NCI-H1417 (cell line): Measurements from ENCODE around the gene HOXC10.

Source experiments
- DNase-seq, 3 experiments: peaks; one replicate each; lab custom pipeline; 2025; lab: John Stamatoyannopoulos, UW

HOXC10 gene

DNA sequence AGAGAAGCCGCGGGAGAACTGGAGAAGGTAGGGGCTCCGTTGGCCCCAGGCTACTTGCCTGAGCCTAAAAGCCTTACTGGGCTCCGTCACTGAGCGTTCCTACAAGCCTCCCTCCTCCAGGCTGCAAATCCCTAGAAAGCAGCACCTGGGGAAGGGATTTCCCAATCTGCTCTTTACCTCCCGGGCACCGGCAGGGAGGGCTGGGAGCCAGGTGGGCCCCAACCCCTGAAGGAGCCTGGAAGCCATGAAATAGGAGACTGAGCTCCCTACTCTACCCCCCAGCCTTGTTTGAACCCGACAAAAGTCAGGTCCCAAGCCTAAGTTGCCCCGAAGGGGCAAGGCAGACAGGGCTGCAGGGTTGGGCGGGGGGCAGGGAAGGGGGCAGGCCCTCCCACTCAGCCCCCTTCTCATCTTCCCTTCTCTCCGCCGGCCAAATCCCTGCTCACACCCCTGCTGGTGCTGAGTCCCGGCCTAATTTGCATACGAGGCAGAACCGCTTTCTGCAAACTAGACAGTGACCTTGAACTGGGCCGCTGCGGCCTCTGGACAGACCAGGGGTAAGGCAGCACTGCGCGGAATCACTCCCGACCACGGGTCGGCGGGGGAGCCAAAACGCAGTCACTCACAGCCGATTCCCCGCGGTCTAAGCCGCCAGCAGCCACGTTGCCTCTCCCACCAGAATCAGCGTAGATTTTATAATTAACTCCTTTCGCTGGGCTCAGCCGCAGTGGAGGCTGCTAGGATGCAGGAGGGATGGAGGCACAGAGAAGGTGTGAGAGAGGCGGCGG, 34.0 kb upstream of the HOXC10 start:
- DNase-seq = peak in 2 of 3 experiments; percentile 36 to 50

DNA sequence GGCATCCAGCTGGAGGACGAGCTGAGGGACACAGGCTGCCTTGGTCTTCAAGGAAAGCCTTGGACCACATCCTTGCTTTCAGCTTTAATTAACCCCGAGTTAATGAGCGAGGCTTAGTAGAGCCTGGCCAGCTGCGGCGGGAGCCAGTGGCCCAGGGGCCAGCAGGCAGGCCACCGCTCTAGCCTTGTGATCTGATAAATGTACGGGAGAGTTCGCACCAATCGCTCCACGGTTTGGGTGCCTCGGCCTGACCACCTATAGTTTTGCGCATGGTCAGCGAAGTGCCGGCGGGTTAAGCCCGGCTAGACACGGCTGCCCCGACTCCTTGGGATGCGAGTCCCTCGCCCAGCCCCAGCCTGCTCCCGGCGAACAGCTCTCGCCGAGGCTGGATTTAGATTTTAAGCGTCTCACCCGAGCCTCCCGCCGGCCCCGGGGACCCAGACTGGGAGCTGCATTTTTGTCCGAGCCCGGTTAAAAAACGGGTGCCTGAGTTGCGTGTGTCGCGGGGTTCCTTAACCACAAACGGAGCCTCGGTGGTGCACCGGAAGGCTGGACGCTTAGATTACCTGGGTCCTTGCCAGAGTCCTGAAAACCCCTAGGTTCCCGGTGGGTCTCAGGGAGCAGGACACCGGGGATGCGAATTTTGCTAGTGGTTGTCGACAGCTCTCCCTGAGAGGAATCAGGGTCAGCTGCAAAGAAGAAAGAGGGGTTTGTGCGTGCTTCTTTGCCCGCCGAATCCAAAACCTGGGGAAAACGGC, 33.2 kb upstream of the HOXC10 start:
- DNase-seq = no peak

DNA sequence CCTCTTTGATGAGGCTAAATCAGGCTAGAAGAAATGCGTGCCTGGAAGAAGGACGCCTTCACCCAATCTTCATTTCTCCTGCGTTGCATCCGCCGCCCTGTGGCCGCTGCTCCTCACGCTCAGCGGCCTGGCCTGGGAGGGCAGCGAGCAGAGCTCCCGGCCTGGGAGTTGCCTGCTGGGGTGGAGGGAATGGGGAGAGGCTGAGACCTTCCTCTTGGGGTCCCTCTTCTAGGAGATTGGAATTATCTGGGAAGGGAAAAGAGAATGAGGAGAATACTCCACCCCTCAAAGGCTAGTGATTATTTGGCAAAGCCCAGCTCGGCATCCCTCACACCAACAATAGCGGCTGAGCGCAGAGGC, 32.6 kb upstream of the HOXC10 start:
- no peak for DNase-seq

DNA sequence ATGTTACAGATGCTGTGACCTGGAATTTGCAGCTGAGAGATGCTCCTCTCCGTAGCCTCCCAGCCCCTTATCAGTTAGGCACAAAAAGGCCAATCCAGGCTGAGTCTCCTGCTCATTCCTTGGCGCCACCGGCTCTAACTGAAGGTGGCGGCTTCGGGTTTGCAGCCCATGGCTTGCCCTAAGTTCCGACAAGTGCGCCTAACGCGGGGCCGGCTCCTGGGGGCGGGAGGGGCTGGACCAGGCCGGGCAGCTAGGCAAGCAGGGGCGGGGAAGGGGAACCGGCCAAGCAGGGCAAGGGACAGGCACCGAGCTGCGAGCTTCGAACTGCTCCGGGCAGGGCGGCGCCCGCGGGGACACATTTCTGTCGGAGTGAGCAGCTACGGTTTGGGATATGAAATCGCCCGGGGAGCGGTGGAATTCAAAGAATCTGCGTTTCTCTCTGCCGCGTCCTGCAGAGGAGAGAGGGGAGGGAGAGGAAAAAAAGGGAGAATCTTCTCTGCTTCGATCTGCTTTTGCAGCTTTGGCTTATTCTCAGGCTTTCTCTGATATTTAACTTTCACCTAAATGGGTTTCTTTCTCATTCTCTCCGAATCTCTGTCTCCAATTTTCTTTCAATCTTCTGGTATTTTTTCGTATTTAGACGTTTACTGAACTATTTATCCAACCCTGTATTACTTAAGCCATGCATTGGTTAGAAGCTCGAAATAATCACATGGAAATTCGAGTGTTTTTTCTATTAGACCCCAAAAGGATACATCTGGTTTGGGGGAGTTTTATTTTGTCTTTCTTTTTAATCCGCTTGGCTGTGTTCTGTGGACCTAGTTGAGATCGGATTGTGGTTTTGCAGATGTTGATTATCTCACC, 31.8 kb upstream of the HOXC10 start:
- DNase-seq = no peak

DNA sequence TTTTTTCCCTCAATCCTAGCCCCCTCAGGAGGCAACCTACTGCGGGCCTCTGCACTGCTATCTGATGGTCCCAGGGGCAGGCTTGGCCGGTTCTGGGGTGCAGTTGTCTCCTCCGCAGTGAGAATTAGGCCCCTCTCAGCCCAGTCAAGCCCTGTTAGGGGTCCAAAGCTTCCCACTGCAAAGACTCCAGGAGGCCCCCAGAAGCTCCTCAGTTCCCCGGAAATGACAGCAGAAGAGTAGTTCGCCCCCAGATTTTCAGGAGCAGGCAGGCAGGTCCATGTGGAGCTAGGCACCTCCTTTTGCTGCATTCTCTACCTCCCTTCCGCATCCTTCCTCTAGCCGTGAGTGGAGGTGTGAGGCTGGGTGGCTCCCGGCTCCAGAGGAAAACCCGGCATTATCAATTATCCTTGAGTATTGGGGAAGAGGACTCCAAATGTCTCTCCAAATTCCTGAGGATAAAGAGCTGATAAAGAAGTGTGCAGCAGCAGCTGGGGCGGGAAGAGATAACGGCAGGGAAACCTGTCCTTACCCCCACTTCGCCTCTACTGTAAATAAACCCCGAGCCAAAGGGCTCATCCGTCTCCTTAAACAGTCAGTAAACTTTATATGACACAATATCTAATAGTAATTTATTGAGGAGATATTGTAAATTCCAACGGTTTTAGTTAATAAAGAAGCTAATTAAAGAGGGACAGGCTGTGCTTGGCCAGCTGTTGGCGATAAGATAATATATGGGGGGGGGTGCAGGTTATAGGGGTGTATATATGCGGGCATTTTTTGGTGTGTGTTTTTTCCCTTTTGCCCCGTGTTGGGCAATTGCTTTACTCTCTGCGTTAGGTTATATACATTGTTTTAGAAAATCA, 30.9 kb upstream of the HOXC10 start:
- no peak for DNase-seq

DNA sequence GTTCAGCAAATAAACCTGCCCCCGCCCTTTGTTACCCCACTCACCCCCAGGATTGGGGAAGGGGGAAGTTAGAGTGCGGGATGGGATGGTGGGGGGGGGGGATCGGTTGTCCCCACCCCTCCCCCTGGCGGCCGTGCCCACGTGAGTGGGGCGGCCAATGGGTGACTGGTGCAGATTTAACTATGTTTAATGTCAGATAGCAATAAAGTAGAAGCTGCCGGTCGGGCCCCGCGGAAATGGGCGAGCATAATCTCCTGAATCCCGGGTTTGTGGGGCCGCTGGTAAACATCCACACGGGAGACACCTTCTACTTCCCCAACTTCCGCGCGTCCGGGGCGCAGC, 30.3 kb upstream of the HOXC10 start, which contains the start of gene HOXC12:
Gene HOXC12, plus strand, starts transcription at position 210 of the 342 bp plus-strand sequence. Its CDS starts 27 bp downstream, at position 237.
- peak in 1 of 3 experiments; percentile 39 for DNase-seq

DNA sequence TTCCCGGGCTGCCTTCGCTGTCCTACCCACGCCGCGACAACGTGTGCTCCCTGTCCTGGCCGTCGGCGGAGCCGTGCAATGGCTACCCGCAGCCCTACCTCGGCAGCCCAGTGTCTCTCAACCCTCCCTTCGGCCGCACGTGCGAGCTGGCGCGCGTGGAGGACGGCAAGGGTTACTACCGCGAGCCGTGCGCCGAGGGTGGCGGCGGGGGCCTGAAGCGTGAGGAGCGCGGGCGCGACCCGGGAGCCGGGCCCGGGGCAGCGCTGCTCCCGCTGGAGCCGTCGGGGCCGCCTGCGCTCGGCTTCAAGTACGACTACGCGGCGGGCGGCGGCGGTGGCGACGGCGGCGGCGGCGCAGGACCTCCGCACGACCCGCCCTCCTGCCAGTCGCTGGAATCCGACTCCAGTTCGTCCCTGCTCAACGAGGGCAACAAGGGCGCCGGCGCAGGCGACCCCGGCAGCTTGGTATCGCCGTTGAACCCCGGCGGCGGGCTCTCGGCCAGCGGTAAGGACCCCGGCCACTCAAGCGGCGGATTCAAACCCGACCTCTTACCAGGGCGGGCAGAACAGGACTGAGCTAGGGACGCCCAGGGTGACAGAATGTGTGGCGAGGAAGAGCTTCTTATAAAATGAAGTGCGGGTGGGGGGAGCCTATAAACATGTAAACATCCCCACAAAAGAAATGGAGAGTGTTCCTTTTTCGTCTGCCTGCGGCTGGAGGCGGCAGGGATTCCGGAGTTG, 29.7 kb upstream of the HOXC10 start:
- peak in 1 of 3 experiments; percentile 39 for DNase-seq

DNA sequence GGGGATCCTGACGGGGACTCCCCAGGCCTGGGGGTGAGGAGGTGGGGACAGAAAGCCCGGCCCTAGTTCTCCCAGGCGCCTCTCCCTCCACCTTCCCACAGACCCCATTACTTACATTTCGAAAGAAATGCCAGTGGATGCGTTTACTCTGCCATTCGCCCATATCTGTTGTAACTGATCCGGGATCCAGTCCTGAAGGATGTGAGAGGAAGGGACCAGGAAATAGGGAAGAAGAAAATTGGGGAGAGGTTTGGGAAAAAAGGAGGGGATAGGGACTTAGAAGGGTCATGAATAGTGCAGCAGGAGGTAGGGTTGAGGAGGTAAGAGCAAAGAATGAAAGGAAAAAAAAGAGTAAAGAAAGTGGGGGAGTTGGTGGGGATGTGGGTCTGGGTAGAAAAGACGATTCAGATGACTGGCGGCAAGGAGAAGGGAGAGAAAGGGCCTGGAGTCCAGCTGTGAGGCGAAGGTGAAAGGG, 29.1 kb upstream of the HOXC10 start:
- no peak for DNase-seq

DNA sequence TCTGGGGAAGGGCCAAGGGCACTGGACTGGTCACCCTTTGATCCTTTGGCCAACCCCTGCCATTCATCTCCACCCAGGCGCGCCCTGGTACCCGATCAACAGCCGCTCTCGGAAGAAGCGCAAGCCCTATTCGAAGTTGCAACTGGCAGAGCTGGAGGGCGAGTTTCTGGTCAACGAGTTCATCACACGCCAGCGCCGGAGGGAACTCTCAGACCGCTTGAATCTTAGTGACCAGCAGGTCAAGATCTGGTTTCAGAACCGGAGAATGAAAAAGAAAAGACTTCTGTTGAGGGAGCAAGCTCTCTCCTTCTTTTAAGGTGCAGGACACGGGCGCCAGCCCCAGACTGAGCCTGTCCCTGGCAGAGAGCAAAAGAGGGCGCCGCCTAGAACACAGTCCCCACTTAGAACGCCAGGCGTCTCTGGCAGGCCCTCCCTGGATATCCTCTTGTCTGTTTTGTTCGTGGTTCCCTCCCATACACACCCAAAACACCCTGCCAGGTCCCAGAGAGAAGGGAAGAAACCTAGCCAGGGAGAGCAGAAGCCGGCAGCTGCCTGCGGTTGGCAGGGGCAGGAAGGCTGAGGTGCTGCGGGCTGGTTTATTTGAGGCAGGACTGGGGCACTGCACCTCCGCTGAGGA, 28.6 kb upstream of the HOXC10 start:
- no peak for DNase-seq

DNA sequence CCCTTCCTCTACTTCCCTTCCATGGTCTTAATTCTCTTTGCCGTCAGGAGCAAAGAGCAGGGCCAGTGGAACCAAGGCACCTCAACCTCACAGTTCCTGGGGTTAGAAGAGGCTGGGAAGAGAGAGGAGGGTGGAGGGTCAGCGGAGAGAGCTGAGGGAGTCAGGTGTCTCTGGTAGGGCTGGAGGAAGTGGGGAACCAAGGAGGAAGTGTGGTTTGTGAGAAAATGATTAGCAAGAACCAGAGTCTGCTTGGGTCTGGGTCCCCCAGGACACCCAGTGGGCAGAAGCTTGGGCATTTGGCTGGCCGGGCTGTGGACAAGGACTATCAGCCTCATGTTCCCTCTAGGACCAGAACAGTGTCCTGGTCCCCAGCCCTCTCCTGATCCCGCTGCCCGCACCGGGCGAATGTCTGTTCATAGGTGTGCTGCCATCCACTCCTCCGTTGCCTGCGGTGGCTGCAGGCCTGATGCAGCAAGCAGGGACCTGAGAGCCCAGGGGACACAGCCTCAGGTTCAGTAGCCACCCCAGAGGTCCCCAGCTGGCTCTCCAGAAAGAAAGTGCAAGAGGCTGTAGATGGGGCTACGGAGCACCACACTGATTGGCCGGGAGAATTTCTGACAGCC, 27.9 kb upstream of the HOXC10 start:
- DNase-seq = no peak

DNA sequence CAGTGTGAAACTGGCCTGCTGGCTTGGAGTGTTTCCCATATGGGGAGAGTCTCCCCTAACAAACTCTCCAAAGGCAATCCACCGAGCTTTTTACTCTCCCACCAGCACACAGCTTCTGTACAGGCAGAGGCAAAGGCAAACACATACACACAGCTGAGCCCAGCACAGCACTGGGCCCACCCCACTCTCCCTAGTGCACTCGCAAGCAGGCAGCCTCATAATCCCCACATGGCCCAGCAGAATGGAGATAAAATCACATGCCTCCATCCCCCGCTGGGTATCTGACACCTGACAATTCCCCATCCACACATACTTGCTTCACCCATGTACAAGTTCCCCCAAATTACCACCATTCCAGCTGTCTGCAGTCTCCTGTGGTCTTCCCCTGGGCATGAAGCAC, 26.8 kb upstream of the HOXC10 start:
- no peak for DNase-seq

DNA sequence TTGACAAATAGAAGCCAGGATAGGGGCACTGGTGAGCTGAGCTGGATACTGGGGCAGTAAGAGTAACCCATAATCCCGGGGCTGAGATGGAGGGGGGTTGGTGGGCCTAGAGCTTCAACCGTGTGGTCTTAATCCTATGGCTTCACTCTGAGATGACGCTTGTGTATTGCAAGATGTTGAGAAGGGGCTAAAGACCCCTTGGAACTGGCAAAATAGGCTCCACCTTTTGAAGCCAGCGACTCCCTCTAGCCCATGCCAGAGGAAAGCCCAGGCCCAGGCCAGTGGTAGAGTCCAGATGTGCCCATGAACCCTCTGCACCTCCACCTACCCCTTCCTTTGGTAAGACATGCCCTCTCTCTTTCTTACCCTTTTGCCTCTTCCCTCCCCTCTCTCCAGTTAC, 25.6 kb upstream of the HOXC10 start:
- no peak for DNase-seq

DNA sequence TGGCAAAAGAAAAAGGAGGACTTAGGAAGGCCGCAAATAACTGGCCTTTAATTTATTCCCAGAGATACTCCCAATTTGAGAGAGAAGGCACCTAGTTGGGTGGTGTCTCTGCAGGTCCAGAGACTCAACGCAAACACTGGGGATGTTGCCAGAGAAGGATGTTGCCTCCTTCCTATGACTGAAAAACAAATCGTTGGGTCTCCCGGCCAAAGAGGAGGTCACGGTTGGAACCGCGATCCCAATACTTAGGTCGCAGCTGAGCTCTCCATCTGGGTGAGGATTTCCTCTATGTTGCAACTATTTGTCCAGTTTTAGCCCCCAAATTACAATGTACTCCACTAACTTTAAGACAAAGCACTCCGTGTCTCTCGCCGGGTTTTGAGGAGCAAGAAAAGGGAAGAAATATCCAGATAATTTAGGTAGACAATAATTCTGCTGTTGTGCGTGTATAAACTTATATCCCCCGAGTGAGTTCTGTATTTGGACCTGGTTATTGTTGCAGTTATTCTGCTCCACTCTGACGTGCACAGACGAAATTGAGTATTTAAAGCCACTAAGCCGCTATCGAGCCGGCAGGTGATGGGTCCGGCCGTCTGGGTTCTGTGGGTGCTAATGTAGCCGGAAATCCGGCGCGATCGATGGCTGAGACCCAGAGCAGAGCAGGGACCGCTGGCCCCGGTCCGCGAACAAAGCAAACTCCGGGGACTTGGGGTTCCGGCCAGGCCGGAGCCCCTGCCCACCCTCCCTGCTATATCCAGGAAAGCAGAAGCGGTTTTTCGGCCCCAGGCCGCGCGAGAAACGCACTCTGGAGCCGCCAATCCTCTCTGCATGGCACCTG, 24.5 kb upstream of the HOXC10 start:
- no peak for DNase-seq

DNA sequence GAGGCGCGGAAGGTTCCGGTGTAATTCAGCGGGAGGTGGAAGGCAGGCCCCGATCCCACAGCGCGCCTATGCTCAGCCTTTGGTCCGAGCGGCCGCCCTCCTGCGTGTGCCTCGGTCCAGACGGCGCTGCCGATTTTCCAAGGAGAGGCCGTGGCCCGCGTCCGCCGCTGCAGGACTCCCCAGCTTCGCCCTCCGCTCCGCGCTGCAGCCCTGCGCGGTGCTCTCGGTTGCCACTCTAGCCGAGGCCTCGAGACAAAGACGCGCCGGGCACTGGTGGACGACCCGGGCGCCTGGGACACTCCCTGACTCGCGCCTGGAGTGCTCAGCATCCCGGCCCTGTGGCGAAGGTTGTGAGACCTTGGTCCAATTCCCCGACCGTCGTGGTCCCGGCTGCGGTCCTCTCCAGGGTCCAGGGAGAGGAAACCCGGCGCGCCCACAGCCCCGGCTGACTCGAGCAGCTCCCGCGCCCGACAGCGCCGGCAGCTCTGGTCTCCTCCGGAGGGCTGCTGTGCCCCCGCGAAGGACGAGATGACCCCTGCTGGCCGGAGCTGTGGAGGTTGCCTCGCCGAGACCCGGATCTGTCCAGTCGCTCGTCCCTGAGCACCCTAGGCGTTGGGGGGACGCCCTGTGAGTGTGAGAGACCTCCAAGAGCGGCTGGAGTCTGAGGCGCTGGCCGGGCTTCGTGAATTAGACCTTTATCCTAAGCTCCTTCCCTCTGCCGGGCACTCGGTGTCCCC, 23.8 kb upstream of the HOXC10 start:
- DNase-seq = no peak

DNA sequence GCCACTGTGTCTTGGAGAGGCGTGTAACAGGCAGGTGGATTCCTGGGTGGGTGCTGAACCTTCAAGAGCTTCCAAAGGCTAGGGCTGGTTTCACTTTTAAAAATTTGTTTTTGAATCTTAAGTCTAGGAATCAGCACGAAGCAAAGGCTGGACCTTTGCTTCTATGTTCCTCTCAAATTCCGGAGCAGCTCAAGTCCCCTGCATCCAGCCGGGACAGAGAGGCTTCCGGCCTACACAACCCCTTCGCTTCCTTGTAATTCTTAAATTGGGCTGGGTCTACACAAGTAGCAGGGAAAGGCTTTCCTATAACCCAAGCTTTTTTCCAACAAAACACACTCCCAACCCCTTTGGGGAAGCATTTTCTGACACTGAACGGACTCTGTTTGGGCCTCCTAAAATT, 21.9 kb upstream of the HOXC10 start:
- no peak for DNase-seq

DNA sequence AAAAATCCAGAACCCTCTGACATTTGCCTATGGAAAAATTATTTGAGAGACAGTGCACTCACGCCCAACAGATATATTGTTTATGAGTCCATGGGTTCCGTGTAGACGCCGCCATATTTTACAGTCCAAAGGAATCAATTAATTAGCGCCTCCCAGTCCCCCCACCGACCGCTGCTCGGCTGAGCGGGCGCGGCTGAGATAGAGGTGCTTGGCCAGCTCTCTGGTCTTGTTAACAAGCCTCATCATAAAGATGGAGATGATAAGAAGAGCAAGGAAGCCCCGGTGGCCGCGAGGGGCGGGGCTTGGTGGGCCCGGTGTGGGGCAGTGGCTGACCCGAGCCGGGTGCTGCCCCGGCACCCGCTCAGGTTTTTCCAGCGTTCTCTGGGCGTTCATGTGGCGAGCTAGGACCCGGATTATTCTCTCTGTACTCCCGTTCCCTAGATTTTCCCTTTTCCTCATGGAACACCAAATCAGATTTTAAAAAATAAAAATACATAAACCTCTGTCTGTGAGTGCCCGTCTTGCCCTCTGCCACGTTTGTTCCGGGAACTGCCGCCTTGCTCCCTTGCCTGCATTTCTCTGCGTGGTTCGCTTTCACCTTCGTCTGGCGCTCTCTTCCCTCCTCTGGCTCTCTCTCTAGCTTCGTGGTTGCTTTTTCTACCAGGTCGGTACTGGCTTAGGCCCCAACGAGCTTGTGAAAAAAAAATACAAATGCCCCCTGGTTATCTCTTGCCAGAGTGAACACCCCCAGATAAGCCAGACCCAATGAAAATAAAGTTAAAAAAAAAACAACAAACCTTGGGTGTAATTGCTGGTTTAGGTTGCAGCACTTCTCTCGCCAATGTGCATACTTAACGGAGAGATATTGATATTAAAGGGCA, 21.3 kb upstream of the HOXC10 start:
- no peak for DNase-seq

DNA sequence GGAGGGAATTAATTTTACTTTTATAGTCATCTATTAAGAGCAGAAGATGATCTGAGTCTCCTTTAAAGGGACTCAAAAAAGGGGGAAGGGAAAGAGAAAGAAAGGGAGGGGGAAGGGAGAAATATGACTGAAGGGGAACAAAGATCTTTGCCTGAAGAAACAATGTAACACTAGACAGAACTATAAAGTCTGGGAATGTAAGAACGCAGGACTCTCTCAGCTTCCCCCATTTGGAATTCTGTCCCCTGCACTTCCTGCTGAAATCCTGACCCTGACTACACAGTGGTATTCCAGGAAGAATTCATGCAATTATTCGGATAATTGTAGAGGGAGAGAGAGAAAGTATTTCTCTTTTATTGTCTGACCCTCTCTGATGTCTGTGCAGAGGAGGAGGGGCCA, 20.6 kb upstream of the HOXC10 start:
- DNase-seq = no peak
